Measurements from ENCODE around the gene ALDH1A2. TPM values are rescaled to one million over a fixed set of nuclear protein-coding genes. Genes with fewer than 3 reads are reported as not detected.

ALDH1A2 gene
- total RNA-seq, 6 experiments from 2014 or later, result not detected

- H3K36me3 Mint-ChIP-seq (ENCODE audit: low read depth), result no peaks in the 10 kb centered on the region
- H3K9me3 Mint-ChIP-seq, result no peaks in the 10 kb centered on the region; the same call in 1 of the 2 replicates
- H3K4me1 Mint-ChIP-seq (ENCODE audit: low read depth), result no peaks in the 10 kb centered on the region
- no peak for TF ChIP-seq CTCF (IDR thresholded peaks at IDR 0.05)
- H3K27me3 Mint-ChIP-seq (ENCODE audit: insufficient read depth), result peaks cover 24% of the 10 kb centered on the region
- H3K4me3 Mint-ChIP-seq, result no peak overlapping the region
- no peak overlapping the region for H3K27ac Mint-ChIP-seq
- no peak for DNase-seq
Measured at GRCh38 chr15:57951328-57951932, 114.1 kb downstream of the ALDH1A2 start.

- TF ChIP-seq CTCF (IDR thresholded peaks at IDR 0.05), result no peak
- Mint-ChIP-seq H3K27me3 (ENCODE audit: insufficient read depth) (peaks cover 22% of the 10 kb centered on the region), H3K27ac (no peak overlapping the region), H3K36me3 (ENCODE audit: low read depth) (no peaks in the 10 kb centered on the region), H3K4me3 (no peak overlapping the region), H3K9me3 (no peaks in the 10 kb centered on the region; the same call in 1 of the 2 replicates), H3K4me1 (ENCODE audit: low read depth) (no peaks in the 10 kb centered on the region)
- DNase-seq, result no peak
Measured at GRCh38 chr15:57950381-57950946, 115.0 kb downstream of the ALDH1A2 start.

DNA sequence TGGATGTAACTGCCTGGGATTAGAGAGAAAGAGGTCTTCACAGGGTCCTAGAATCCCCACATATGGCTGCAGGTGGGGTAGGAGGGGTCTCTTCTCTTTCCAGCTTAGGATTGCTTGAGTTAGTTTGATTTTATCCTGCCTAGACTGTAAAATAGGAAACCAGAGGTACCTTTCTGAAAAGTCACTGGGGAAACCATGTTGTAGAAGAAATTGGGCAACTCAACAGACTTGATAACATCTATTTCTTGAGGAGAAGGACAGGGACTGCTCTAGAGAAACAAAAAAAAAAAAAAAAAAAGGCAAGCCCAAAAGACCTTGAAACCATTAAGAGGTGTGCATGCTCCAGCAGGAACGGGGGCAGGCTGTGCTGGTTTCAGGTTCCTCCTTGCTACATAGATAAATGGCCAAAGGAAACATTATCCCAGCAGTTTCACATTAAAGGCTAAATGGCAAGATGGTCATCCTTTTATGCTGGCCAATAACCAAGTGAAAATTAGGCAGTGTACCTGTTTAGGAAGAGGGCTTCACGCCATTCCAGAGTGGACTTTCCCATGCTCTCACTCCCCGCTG is 116.1 kb downstream of the ALDH1A2 start:
- Mint-ChIP-seq H3K36me3 (ENCODE audit: low read depth) (no peaks in the 10 kb centered on the region), H3K27me3 (ENCODE audit: insufficient read depth) (peaks cover 22% of the 10 kb centered on the region), H3K27ac (no peak overlapping the region), H3K9me3 (no peaks in the 10 kb centered on the region; the same call in 1 of the 2 replicates), H3K4me3 (no peak overlapping the region), H3K4me1 (ENCODE audit: low read depth) (no peaks in the 10 kb centered on the region)
- no peak for DNase-seq
- TF ChIP-seq CTCF (IDR thresholded peaks at IDR 0.05), result no peak

DNA sequence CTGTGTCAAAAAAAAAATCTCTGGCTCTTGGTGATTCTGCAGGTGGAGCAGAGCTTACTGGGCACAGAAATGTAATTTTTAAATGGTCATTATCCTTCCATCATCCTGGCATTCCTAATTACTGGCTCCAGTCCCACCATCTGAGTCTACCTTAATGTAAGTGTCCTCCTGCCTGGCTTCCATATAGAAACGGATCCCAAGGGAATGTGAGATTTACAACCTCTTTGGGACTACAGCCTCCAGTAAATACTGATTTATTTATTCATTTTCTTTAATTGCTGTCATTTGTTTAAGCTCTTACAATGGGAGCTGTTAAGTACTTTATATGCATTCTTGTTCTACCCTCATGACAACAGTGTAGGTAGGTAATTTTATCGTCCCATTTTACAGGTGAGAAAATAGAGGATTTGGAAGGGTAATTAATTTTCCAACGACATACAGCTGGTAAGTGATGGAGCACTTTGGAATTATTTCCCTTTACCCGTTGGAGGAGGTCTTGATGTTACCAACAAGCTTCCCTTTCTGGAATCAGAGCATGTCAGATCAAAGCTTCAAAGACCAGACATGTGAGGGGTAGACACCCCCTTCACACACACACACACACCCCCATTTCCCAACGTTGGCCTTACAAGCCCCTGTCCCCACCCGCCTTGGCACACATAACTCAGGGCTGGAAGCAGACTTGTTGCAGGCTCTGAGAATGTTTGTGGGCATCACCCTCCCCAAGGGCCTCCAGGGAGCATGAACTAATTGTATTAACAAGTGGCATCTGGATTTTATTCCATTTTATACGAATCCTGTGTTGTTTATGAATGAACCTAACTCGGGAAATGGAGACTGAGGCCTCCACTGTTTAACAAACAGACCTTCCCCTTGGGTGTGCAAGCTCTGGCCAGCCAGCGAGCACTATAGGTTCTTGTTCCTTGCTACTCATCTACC is 116.9 kb downstream of the ALDH1A2 start:
- no peak overlapping the region for H3K4me3 Mint-ChIP-seq
- no peaks in the 10 kb centered on the region for H3K4me1 Mint-ChIP-seq (ENCODE audit: low read depth)
- no peaks in the 10 kb centered on the region for H3K36me3 Mint-ChIP-seq (ENCODE audit: low read depth)
- TF ChIP-seq CTCF (IDR thresholded peaks at IDR 0.05), result no peak
- H3K27me3 Mint-ChIP-seq (ENCODE audit: insufficient read depth), result peaks cover 22% of the 10 kb centered on the region
- no peak for DNase-seq
- H3K9me3 Mint-ChIP-seq, result no peaks in the 10 kb centered on the region; the same call in 1 of the 2 replicates
- no peak overlapping the region for H3K27ac Mint-ChIP-seq

- H3K4me1 Mint-ChIP-seq (ENCODE audit: low read depth), result no peaks in the 10 kb centered on the region
- no peak for DNase-seq
Measured at GRCh38 chr15:57947781-57948180, 117.7 kb downstream of the ALDH1A2 start.

More at GRCh38 chr15:57947781-57948180, 117.7 kb downstream of the ALDH1A2 start:
- Mint-ChIP-seq H3K27ac (no peak overlapping the region), H3K27me3 (ENCODE audit: insufficient read depth) (peaks cover 22% of the 10 kb centered on the region), H3K36me3 (ENCODE audit: low read depth) (no peaks in the 10 kb centered on the region), H3K4me3 (no peak overlapping the region), H3K9me3 (no peaks in the 10 kb centered on the region; the same call in 1 of the 2 replicates)
- TF ChIP-seq CTCF (IDR thresholded peaks at IDR 0.05), result no peak

Measured in HFFc6 (cell line).